HS-5 (cell line): ENCODE results near the gene VWC2L.
A peak's percentile ranks its signal among the peaks of the same experiment; 100 is the strongest.

ENCODE experiments used
- DNase-seq: peaks from one replicate; pipeline ENCODE4 v3.0.0-alpha.2; 2012; ENCODE audit warnings: low read depth

Gene VWC2L

DNA sequence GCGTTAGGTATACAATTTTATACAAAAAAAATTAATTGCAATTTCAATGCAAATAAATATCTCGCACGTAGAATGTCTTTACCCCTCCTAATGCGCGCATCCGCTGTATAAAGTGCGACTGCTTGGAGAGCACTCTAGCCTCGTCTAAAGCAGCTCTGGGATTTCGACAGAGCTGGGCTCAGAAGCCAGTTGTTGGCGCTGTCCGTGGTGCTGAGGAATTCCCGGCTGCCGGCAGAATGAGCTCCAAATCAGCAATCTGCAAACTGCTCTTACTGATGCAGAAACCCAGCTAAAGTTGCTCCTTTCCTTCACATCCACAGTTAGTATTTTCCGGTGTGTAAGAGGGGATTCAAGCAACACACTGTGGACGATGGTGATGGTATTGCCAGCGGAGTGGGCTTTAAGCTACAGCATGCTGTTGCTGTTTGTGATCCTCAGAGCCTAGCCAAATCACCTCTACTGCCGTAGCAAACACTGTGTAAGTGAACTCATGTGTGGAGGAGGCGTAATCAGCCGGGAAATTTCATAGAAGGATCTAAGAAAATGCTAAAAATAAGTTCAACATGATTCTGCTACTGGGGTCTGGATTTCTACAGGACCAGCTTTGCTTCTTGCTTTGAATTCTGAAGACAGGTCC lies at the start of gene VWC2L:
TSS of gene VWC2L (plus strand) at position 137 of the 637 bp plus-strand sequence. CDS start 3,140 bp downstream, outside the sequence.
- DNase-seq: peak; percentile 47

DNA sequence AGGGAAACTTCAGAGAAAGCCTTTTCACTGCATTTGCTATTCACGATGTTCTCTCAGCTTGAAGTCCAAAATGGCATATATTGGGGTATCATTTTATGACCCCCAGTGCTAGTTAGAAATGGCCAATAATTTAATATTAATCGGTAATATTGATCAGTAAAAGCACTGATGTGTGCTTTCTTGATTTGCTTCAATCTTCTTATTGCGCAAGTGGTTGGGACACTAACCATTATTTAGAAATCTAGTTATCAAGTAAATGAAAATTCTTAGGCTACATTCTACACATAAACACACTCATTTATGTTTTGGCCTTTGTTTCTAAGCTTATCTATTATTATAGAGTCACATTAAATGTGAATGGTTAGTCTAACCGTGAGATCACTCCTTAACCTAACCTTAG lies 49.7 kb upstream of the VWC2L start:
- no peak for DNase-seq

DNA sequence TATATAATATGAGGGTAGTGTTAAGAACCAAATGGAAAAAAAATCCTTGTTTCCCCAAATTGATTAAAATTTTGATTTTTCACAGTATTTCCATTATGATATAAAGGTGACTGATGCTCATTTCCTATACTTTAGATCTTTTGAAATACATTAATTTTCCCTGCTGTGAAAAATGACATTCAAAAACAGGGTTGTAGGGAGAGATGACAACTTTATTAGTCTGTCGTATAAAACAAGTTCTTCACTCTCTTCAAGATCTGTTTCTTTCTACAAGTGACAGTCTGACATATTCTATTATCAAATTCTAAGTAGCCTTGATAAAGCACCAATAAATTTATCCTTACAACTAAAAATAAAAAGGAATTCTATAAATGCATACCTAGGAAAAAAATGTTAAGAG lies 45.3 kb upstream of the VWC2L start:
- DNase-seq: no peak

DNA sequence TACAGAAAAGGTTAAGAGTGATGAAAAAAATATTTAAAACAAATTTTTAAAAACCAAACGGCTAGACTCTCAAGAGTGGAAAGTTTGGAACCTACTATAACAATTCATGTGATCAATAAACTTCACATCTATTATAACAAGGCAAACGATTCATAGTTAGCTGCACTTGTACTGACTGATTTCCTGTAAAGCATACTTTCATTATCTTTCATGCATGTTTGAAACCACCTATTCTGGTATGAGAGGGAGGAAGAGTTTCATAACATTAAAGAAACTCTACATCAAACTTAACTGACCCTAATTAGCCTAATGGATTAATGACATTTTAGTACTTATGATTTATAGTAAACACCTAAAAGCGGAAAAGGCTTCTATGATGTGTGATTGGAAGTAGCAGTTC lies 43.7 kb upstream of the VWC2L start:
- DNase-seq: no peak

DNA sequence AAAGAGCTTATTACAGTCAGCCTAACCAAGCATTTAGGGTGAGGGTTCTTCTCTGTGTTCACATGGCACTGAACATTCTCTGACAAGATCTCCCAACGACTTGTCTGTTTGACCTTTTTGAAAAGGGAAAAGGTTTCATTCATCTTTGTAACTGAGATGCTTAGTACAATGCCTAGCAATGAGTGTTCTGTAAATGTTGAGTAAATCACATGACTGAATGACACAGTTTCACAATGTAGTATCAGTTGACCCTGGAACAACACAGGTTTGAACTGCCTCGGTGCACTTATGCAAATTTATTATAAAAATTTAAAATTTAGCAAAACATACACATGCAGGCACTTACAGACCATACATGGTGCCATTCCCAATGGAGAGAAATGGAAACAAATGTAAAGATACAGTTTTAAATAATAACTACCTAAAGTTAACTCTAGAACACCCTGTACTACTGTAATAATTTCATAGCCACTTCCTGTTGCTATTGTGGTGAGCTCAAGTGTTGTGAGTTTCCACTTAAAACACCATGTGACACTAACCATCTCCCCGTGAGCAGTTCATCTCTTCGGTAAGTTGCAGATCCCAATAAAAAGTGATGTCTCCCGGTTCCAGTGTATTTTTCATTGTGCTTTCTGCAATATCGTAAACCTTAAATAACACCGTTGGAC lies 34.1 kb upstream of the VWC2L start:
- DNase-seq: no peak

DNA sequence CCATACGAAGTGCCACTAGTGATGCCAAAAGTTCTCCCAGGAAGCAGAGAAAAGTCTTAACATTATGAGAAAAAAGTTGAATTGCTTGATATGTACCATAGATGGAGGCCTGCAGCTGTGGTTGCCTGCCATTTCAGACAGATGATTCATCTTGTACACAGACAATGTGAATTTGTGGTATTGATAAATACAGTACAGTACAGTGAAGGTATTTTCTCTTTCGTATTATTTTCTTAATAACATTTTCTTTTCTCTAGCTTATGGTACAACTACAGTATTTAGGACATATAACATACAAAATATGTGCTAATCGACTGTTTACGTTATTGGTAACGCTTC lies 33.6 kb upstream of the VWC2L start:
- DNase-seq: no peak

DNA sequence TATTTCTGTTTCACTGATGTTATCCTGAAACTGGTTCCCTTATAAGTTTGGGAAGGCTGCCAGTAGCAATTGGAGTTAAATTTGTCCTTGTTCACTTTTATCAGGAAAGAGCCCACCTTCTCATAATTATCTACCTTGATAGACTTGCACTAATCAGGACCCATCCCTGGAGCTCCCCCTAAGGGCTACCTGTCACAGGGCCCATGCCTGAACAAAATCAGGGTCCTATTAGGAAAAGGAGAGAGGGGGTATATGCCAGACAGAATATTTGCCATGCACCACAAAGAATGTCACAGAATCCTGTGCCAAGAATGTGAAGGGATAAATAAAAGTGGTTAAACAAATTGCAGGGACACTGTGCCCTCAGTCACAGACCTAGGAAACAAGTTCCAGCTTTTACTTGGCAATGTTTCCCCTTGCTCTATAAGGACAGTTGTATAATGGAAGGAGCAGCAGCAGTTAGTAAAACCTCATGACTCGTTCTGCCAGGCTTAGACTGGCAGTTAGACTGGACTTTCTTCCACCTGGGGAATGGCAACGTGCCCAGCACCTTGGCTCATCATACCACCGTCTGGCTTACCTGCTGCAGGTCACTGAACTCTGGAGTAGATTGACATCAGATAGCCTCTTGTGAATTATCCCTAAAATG lies 32.3 kb upstream of the VWC2L start:
- no peak for DNase-seq

DNA sequence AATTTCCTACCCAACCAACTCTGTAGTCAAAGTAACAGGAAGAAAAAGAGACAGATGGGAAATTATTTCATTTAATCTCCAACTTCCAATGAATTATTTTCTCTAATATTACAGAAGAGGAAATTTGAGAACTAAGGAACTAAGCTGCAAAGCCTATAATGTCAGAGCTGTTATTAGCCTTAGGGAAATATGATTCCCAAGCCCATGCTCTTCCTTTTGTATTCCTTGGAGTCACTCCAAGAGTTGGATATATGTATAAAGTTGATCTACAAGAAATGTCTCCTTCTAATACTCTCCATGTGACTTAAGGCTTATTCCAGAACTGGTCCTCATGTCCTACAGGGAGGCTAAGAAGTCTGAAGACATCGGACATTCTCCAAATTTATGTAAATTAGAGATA lies 31.6 kb upstream of the VWC2L start:
- DNase-seq: no peak

DNA sequence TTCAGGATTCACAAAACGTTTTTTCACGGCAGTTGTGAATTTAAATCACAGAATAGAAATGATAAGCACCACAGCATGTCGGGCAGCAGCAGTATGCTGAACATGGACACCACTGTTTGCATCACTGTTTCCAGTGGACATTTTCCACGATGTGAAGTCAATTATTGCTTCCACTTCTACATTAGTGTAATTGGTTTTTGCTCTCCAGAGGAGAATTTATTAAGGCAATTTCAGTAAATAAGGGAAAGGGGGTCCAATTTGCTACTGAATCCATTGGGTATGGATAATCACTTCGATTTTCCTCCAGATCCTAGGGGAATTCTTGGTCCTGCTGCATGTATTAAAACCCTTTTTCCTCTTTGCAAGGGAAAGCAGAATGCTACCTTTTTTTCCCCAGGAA lies 30.2 kb upstream of the VWC2L start:
- DNase-seq: no peak

DNA sequence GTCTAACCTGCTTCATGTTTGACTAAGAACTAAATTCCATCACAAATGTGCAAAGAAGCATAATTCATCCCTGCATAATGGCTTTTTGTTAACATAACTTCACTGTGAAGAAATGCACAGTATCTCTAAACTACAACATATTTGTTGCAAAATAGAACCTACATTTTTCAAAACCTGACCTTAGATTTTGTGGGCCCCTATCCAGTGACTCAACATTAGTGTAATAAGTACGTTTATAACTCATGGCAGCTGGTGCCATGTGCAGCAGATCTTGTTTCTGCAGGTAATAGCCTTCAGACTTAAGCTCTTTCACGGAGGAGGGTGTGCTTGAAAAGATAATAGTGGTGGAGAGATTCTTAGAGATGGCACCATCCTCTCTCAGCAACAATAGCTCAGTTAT lies 28.6 kb upstream of the VWC2L start:
- DNase-seq: no peak

DNA sequence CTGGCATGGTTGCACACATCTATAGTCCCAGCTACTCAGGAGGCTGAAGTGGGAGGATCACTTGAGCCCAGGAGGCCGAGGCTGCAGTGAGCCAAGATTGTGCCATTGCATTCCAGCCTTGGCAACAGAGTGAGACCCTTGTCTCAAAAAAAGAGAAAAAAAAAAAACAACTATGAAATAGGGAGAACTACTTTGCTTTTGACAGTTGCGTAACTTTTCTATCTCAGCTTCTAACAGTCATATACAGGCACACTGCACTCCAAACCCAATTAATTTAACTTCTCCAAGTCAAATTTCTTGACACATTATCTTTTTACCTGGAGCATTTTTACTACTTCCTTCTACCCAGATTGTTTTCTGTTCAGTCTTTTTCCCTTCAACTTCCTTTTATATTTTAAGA lies 24.1 kb upstream of the VWC2L start:
- DNase-seq: no peak

DNA sequence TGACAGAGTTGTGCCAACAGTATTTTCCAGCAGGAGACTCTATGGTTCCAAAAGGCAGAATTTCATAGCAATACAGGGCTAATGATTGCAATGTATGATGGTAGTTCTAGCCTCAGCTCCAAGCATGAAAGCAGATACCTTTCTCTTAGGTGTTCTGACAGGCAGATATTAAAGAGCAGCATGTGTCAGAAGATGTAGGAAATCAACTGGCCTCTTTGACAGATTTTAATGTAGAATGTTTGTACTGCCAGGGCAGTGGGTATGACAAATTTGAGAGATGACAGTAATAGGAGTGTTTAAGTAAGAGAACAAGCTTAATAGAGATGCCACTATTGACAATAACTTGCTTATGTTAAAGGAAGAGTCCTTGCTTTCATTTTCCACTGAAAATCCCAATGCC lies 21.5 kb upstream of the VWC2L start:
- DNase-seq: no peak

DNA sequence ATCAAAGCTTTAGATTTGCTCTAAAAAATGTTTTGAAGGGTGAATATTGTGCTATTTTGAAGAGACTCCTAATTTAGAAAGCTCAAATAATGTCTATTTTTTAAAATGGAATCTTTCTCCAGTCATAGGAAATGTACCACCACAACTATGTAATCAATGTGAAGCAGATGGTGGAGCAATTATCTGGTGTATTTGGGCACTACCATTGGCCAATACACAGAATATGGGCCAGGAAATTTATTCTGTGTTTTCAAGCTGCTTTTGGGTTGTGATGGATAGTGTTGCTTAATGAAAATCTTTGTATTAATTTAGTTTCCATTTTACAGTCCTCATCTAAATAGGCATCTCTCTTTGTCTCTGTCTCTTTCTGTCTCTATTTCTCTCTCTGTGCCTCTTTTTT lies 17.1 kb upstream of the VWC2L start:
- no peak for DNase-seq

DNA sequence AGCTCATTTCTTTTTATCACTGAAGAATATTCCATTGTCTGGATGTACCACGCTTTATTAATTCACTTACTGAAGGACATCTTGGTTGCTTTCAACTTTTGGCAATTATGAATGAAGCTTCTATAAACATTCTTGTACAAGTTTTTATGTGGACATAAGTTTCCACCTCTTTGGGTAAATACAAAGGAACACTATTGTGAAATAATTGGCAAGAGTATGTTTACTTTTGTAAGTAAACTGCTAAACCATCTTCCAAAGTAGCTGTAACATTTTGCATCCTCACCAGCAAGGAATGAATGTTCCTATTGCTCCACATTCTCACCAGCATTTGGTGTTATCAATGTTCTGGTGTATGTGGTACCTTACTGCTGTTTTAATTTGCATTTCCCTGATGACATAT lies 15.8 kb upstream of the VWC2L start:
- no peak for DNase-seq

DNA sequence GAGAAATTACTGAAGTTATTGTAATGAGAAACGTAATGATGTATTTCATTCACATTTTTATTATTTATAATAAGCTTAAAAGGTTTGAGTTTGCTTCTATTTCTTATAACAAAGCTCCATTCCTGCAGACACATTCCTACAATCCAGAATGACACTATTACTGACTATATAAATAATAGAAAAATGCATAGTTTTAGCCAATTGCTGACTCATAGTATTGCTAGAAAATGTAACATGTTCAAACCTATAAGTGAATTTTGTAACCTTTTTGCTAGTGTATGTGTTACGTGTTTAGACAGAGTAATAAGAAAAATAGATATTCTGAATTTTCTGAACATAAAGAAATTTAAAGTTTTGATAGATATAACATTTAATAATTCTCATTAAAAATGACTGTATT lies 9.3 kb upstream of the VWC2L start:
- no peak for DNase-seq

DNA sequence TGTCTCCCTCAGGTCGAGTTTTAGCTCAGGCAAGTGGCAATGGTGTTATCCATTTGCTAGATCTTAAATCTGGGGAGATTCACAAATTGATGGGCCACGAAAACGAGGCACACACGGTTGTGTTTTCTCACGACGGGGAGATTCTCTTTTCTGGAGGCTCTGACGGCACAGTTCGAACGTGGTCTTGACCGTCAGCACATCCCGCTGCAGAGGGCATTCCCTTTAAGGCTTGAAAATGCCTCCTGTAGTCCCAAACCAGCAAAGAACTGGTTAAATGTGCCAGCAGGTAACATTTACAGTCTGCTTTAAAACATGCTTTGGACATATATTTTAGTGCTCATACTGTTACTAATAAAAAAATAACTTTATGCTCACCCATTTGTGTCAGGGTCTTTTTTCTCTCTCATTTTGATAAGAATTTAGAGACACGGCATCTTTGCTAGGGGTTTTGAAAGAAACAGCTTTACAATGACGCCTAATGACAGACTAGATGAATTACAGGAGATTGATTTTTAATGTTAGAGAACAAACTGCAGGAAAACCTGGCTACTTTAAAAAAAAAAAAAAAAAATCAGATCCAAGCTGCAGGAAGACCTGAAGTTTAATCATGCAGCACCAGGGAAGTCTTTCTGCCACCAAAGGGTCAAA lies 602 bp upstream of the VWC2L start:
- no peak for DNase-seq

DNA sequence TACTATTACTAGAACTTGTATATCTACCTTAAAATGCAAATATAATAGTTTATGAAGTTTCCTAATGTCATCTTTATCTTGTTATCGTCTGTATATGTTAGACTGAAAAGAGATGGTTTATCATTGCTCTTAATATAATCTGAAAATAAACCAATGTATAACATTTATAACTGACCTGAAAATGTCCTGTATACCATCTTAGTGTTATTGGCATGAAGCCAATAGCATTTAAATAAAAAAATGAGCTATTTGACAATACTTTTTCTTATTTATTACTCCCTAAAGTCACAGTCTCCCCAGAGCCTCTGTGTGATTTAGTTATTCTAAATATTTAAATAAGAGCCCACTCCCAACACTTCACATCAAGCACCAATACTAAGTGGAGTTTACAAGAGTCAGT lies 1.8 kb downstream of the VWC2L start:
- no peak for DNase-seq

DNA sequence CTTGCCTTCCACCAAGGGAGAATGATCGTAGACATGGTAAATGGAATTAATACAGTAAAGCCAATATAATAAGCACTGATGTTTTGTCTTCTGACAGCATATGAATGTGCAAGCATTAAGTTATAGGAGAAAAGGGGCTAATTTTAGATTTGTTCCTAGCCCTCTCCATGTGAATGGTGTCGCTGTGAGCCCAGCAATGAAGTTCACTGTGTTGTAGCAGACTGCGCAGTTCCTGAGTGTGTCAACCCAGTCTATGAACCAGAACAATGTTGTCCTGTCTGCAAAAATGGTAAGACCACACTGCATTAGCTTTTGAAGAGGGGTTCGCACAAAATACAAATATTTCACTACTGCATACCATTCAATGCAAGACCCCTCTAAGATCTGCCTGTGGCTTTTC lies 25.6 kb downstream of the VWC2L start:
- DNase-seq: no peak

DNA sequence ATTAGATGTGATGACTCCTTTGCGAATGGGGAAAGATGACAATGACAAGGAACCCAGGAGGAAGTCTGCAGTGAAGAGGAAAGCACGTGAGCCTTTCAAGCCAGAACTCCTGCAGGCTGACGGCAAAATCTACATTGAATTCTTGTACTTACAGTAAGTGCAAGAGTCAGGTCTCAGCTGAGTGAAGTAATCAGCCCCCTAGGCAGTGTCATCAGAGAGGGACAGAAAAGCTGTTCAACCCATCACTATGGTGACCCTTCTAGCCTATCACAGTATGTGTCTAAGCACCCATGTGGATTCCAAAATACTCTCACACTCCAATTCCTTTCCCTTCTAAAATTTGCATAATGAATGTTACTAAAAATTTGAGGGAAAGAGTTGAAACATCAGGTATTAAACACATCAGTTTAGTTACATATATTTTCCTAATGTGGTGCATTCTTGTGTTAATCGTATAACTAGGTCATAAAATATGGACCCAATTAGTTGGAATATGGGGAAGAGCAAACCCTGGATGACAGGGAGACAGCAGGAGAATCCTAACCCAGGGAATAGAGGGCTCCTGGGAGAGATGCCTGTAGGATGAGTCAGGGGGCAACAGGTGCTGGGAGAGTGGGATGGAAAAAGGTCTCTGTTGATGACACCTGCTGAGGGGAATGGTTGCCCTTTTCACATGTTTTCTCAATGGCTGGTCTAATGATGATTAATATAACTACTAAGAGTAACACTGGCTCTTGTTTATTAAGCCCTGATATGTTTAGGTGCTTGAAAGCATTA lies 39.5 kb downstream of the VWC2L start:
- no peak for DNase-seq

DNA sequence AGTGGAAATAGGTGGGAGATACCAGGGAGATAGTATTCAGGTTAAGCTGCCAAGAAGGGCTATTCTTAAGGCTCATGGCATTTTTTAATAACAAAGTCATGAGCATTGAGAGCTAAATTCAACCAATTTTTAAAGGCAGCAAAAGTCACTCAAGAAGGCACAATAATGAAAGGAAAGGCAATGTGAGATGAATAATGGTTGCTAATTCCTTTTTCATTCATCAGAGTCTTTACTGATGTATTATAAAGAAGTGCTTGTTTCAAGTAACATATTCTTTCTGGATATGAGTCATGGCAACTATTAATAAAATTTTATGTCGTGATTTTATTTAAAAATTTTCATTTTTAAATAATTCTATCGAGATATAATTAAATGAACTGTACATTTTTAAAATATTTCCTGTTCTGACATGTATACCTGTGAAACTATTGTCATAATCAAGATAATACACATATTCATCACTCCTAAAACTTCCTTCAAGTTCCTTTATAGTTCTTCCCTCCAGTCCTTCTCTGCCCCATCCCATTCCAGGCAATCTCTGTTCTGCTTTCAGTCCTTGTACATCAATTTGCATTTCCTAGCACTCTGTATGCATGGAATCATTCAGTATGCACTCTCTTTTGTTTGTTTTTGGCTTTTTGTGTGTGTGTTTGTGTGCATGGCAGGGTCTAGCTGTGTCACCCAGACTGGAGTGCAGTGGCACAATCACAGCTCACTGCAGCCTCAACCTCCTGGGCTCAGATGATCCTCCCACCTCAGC lies 40.8 kb downstream of the VWC2L start:
- DNase-seq: no peak

DNA sequence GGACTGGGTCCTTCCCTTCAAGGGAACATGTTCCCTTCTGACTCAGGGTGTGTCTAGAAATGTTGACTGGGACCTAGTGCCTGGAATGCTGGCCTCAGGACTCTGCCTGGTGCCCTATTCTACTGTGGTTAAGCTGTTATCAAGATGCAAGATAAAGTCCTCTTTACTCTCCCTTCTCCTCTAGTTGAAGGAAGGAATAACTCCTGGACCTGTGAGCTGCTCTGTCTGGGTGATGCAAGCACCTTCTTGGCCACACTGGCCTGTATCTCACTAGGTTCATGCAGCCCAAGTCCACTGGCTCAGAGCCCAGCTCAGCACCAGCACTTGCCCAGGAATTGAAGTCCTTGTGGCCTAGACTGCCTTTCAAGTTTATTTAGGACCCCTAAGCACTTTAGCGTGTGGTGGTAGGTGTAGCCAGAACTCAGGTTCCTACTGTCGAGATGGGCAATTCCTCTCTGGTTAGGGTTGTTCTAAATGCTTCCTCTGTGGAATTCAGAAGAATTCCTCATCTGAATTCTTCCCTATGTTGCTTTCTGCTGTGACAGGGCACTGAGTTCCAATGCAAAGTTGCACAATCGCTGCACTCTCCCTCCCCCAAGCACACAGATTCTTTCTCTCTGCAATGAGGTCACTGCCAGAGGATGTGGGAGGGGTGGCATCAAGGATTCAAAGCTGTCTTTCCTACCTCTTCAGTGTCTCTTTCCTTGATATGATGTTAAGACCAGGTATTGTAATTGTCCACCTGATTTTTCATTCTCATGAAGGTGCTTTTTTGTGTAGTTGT lies 54.7 kb downstream of the VWC2L start:
- peak; percentile 43 for DNase-seq
